Measurements from ENCODE around the gene CRTC2. TPM values are rescaled to one million over a fixed set of nuclear protein-coding genes. Genes with fewer than 3 reads are reported as not detected.

Gene CRTC2
- total and polyA plus RNA-seq, 9 of the 15 experiments (the other 6 are each of a cell fraction or from before 2014, with no cell fraction given) = 2.7 to 26.4 (median 10.2) TPM

DNA sequence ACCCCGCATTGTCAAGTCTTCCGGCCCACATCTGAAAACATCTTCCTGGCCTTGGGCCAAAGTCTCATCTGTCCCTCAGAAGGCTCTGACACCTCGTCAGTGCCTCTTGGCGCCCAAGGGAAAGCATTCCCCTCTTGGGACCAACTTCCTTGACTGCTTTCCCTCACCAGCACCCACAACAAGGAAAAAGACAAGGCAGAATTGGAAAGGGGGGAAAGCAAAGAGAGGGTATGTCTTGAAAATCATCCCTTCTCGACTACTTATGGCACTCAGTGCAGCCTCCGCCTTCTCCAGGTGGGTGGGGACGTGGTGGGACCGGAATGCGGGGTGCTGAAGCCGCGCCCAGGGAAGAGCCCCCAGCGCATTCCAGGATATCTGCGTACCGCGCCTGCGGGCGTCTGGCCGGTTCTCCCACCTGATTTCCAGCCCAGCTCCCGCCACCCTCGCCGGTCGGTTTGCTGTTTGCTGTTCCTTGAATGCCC is 5.5 kb upstream of the CRTC2 start:
- Histone ChIP-seq H3K27ac (ENCODE audit: extremely low read depth, low read depth, low read length) (peak overlapping the region; percentile 81), H4K20me1 (replicated peaks; ENCODE audit: control insufficient read depth, insufficient read depth, low read length) (no peaks in the 10 kb centered on the region), H3K9me3 (replicated peaks; ENCODE audit: control insufficient read depth, insufficient read depth, low read depth, low read length) (no peaks in the 10 kb centered on the region), H3K36me3 (ENCODE audit: control insufficient read depth, insufficient read depth, low read length) (peaks cover 28% of the 10 kb centered on the region; the same call in 2 of the 3 replicates), H3K27me3 (ENCODE audit: control insufficient read depth in 2 of 2, insufficient read depth in 2 of 2, low read length in 2 of 2) (no peaks in the 10 kb centered on the region), H3K4me3 (peak overlapping the region; percentile 74), H3K9me1 (ENCODE audit: control insufficient read depth, insufficient read depth, low read length) (no peaks in the 10 kb centered on the region), H2AFZ (ENCODE audit: low read depth, low read length) (peak overlapping the region; percentile 87), H3K4me1 (replicated peaks in 1 of 2; ENCODE audit: control insufficient read depth in 2 of 2, insufficient read depth in 2 of 2, low read length in 2 of 2) (peaks cover 20 to 36% of the 10 kb centered on the region in 2 experiments; a peak in 4 of 5 replicates), H3K9ac (ENCODE audit: insufficient read depth in 1 of 2, low read depth in 2 of 2, low read length in 2 of 2) (peak overlapping the region; percentile 85 to 95), H3K79me2 (ENCODE audit: control insufficient read depth, insufficient read depth, low read length) (peaks cover 57% of the 10 kb centered on the region), H3K4me2 (ENCODE audit: insufficient read depth, low read length) (peak overlapping the region; percentile 89)
- FAIRE-seq (peak; percentile 74), DNase-seq (ENCODE audit: extremely low read depth in 1 of 4, low spot score in 3 of 4) (peak in 2 of 4 experiments; percentile 39 to 71), ATAC-seq (peak; percentile 6; the same call in 1 of the 3 replicates)
- BruUV-seq (replicated peaks) = TSS peak; percentile 71
- ChIA-PET POLR2A (interaction anchor here (0.6 to 3.0 kb wide), 8 partner anchors 11 to 185 kb away, joined by 3 to 37 read pairs (median 6); partner anchors contain the start of genes DENND4B, GATAD2B, JTB and RPS27), CTCF (ENCODE audit: low intra/inter-chr PET ratio) (no interaction called here)
- in situ Hi-C loops (cut with MboI) (no loop called here), intact Hi-C loops (cut with micrococcal nuclease) (no loop called here)
- WGBS (ENCODE audit: insufficient coverage, low coverage, missing lambda C conversion rate) = 1% methylated on average over 21 of the region's 22 CpGs
- no peak for TF ChIP-seq ZNF232 (CRISPR knock-in tag; IDR thresholded peaks at IDR 0.05)
- TF ChIP-seq NFIC (IDR thresholded peaks at IDR 0.05) = peak; percentile 99
- peak in 1 of 2 experiments; percentile 40; a peak in 1 of 4 replicates for TF ChIP-seq HDAC1 (IDR thresholded peaks at IDR 0.05)
- TF ChIP-seq ZKSCAN8 (CRISPR knock-in tag; IDR thresholded peaks at IDR 0.05) = no peak
- TF ChIP-seq FOXJ2 (tag; IDR thresholded peaks at IDR 0.05) = peak; percentile 38; the same call in 1 of the 2 replicates
- no peak for TF ChIP-seq MTA2 (IDR thresholded peaks at IDR 0.05; ENCODE audit: low read depth)
- peak; percentile 22; the same call in 1 of the 2 replicates for TF ChIP-seq RB1 (IDR thresholded peaks at IDR 0.05; ENCODE audit: low read depth)
- TF ChIP-seq CBX3 (IDR thresholded peaks at IDR 0.05; ENCODE audit: borderline replicate concordance in 1 of 2, low read length in 2 of 2) = peak in 1 of 2 experiments; percentile 18; a peak in 1 of 3 replicates
- TF ChIP-seq KAT7 (CRISPR knock-in tag; IDR thresholded peaks at IDR 0.05; ENCODE audit: borderline replicate concordance) = peak; percentile 72; the same call in 1 of the 2 replicates
- TF ChIP-seq, protein P1, sequence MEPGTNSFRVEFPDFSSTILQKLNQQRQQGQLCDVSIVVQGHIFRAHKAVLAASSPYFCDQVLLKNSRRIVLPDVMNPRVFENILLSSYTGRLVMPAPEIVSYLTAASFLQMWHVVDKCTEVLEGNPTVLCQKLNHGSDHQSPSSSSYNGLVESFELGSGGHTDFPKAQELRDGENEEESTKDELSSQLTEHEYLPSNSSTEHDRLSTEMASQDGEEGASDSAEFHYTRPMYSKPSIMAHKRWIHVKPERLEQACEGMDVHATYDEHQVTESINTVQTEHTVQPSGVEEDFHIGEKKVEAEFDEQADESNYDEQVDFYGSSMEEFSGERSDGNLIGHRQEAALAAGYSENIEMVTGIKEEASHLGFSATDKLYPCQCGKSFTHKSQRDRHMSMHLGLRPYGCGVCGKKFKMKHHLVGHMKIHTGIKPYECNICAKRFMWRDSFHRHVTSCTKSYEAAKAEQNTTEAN (CRISPR knock-in tag; IDR thresholded peaks at IDR 0.05) = no peak
- TF ChIP-seq TEAD4 (IDR thresholded peaks at IDR 0.05; ENCODE audit: low read length) = 0 out of 2 replicates have a peak, but pooled peaks have one; percentile 42
- no peak for TF ChIP-seq TEAD4 (CRISPR knock-in tag; IDR thresholded peaks at IDR 0.05; ENCODE audit: borderline replicate concordance)
- no peak for TF ChIP-seq ATF1 (CRISPR knock-in tag; IDR thresholded peaks at IDR 0.05)
- TF ChIP-seq ATF1 (tag; IDR thresholded peaks at IDR 0.05) = 0 out of 2 replicates have a peak, but pooled peaks have one; percentile 57
- TF ChIP-seq, protein P2, sequence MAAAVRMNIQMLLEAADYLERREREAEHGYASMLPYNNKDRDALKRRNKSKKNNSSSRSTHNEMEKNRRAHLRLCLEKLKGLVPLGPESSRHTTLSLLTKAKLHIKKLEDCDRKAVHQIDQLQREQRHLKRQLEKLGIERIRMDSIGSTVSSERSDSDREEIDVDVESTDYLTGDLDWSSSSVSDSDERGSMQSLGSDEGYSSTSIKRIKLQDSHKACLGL (CRISPR knock-in tag; IDR thresholded peaks at IDR 0.05; ENCODE audit: borderline replicate concordance, poor library complexity, severe bottlenecking) = no peak
- TF ChIP-seq ARID1B (IDR thresholded peaks at IDR 0.05) = peak; percentile 6; the same call in 1 of the 2 replicates
- 0 out of 2 replicates have a peak, but pooled peaks have one; percentile 10 for TF ChIP-seq SP1 (CRISPR knock-in tag; IDR thresholded peaks at IDR 0.05)
- no peak; the same call in 1 of the 2 replicates for TF ChIP-seq HCFC1 (IDR thresholded peaks at IDR 0.05; ENCODE audit: low read depth, low read length)
- no peak for TF ChIP-seq SAFB2 (IDR thresholded peaks at IDR 0.05; ENCODE audit: borderline replicate concordance, low read depth, low read length, severe bottlenecking)

Data from K562 (cell line).